Measurements from ENCODE around the gene MROH2A.

MROH2A gene

GRCh38 chr2:233818639-233819621, 40.8 kb downstream of the MROH2A start:
- H3K4ac ChIP-seq (ENCODE audit: low read depth, low read length), result no peak overlapping the region
- H4K12ac ChIP-seq (ENCODE audit: low read depth, low read length), result no peak overlapping the region
- H2BK12ac ChIP-seq (ENCODE audit: low read length), result no peak overlapping the region
- H2BK120ac ChIP-seq (ENCODE audit: insufficient read depth, low read length, poor library complexity), result no peak overlapping the region
- no peaks in the 10 kb centered on the region for H3K27me3 ChIP-seq (ENCODE audit: insufficient read depth, low read length)
- no peak overlapping the region for H4K91ac ChIP-seq (ENCODE audit: low read depth, low read length)
- H3K4me2 ChIP-seq (ENCODE audit: low read length), result no peak overlapping the region
- H3K36me3 ChIP-seq (ENCODE audit: control insufficient read depth in 1 of 2, insufficient read depth in 2 of 2, low read length in 2 of 2), result no peaks in the 10 kb centered on the region
- no peak overlapping the region for H2AK5ac ChIP-seq (ENCODE audit: low read length)
- no peak overlapping the region for H2AFZ ChIP-seq (ENCODE audit: insufficient read depth, low read length, poor library complexity)
- no peak overlapping the region for H2BK5ac ChIP-seq (ENCODE audit: low read depth, low read length, poor library complexity)
- H3K14ac ChIP-seq (ENCODE audit: low read length), result no peak overlapping the region
- DNase-seq, result no peak
- H4K8ac ChIP-seq (ENCODE audit: low read depth, low read length), result no peak overlapping the region
- no peaks in the 10 kb centered on the region for H3K79me1 ChIP-seq (ENCODE audit: low read length)
- H3K18ac ChIP-seq (ENCODE audit: low read length), result no peak overlapping the region
- no peak overlapping the region for H3K23ac ChIP-seq (ENCODE audit: low read length)
- H3K9me3 ChIP-seq (ENCODE audit: insufficient read depth, low read depth, low read length), result peaks cover 5% of the 10 kb centered on the region
- no peaks in the 10 kb centered on the region for H3K79me2 ChIP-seq (ENCODE audit: control insufficient read depth, insufficient read depth, low read length, poor library complexity)
- no peaks in the 10 kb centered on the region for H3K4me1 ChIP-seq (ENCODE audit: control insufficient read depth in 1 of 2, insufficient read depth in 2 of 2, low read length in 2 of 2)
- H3K4me3 ChIP-seq (ENCODE audit: low read depth, low read length), result no peak overlapping the region
- no CpG with 5 or more reads among the region's 17 CpGs for WGBS (ENCODE audit: extremely low coverage, insufficient coverage, insufficient read length)
- H3K27ac ChIP-seq (ENCODE audit: low read depth, low read length), result no peak overlapping the region
- H3K9ac ChIP-seq (ENCODE audit: low read length), result no peak overlapping the region

- Histone ChIP-seq H3K36me3 (ENCODE audit: control insufficient read depth in 1 of 2, insufficient read depth in 2 of 2, low read length in 2 of 2) (no peaks in the 10 kb centered on the region), H3K18ac (ENCODE audit: low read length) (no peak overlapping the region), H3K4me3 (ENCODE audit: low read depth, low read length) (no peak overlapping the region), H2AFZ (ENCODE audit: insufficient read depth, low read length, poor library complexity) (no peak overlapping the region), H3K4me1 (ENCODE audit: control insufficient read depth in 1 of 2, insufficient read depth in 2 of 2, low read length in 2 of 2) (no peaks in the 10 kb centered on the region), H3K27me3 (ENCODE audit: insufficient read depth, low read length) (no peaks in the 10 kb centered on the region), H2BK12ac (ENCODE audit: low read length) (no peak overlapping the region), H4K91ac (ENCODE audit: low read depth, low read length) (no peak overlapping the region), H3K9me3 (ENCODE audit: insufficient read depth, low read depth, low read length) (peaks cover 5% of the 10 kb centered on the region), H3K79me1 (ENCODE audit: low read length) (no peaks in the 10 kb centered on the region), H3K4ac (ENCODE audit: low read depth, low read length) (no peak overlapping the region), H3K27ac (ENCODE audit: low read depth, low read length) (no peak overlapping the region), H4K12ac (ENCODE audit: low read depth, low read length) (no peak overlapping the region), H2AK5ac (ENCODE audit: low read length) (no peak overlapping the region), H2BK120ac (ENCODE audit: insufficient read depth, low read length, poor library complexity) (no peak overlapping the region), H3K9ac (ENCODE audit: low read length) (no peak overlapping the region), H4K8ac (ENCODE audit: low read depth, low read length) (no peak overlapping the region), H3K23ac (ENCODE audit: low read length) (no peak overlapping the region), H3K79me2 (ENCODE audit: control insufficient read depth, insufficient read depth, low read length, poor library complexity) (no peaks in the 10 kb centered on the region), H3K14ac (ENCODE audit: low read length) (no peak overlapping the region), H3K4me2 (ENCODE audit: low read length) (no peak overlapping the region), H2BK5ac (ENCODE audit: low read depth, low read length, poor library complexity) (no peak overlapping the region)
- WGBS (ENCODE audit: extremely low coverage, insufficient coverage, insufficient read length), result no CpG with 5 or more reads among the region's 18 CpGs
- no peak for DNase-seq
These were observed 42.0 kb downstream of the MROH2A start for GRCh38 chr2:233819884-233820773.

- Histone ChIP-seq H2BK120ac (ENCODE audit: insufficient read depth, low read length, poor library complexity) (no peak overlapping the region), H2AK5ac (ENCODE audit: low read length) (no peak overlapping the region), H3K27ac (ENCODE audit: low read depth, low read length) (no peak overlapping the region), H2BK5ac (ENCODE audit: low read depth, low read length, poor library complexity) (no peak overlapping the region), H3K14ac (ENCODE audit: low read length) (no peak overlapping the region), H3K9me3 (ENCODE audit: insufficient read depth, low read depth, low read length) (peaks cover 5% of the 10 kb centered on the region), H3K18ac (ENCODE audit: low read length) (no peak overlapping the region), H3K9ac (ENCODE audit: low read length) (no peak overlapping the region), H3K23ac (ENCODE audit: low read length) (no peak overlapping the region), H3K79me2 (ENCODE audit: control insufficient read depth, insufficient read depth, low read length, poor library complexity) (no peaks in the 10 kb centered on the region), H3K79me1 (ENCODE audit: low read length) (no peaks in the 10 kb centered on the region), H3K4me1 (ENCODE audit: control insufficient read depth in 1 of 2, insufficient read depth in 2 of 2, low read length in 2 of 2) (no peaks in the 10 kb centered on the region), H2BK12ac (ENCODE audit: low read length) (no peak overlapping the region), H3K4me3 (ENCODE audit: low read depth, low read length) (no peak overlapping the region), H3K4me2 (ENCODE audit: low read length) (no peak overlapping the region), H3K27me3 (ENCODE audit: insufficient read depth, low read length) (no peaks in the 10 kb centered on the region), H3K36me3 (ENCODE audit: control insufficient read depth in 1 of 2, insufficient read depth in 2 of 2, low read length in 2 of 2) (no peaks in the 10 kb centered on the region), H4K8ac (ENCODE audit: low read depth, low read length) (no peak overlapping the region), H4K12ac (ENCODE audit: low read depth, low read length) (no peak overlapping the region), H4K91ac (ENCODE audit: low read depth, low read length) (no peak overlapping the region), H3K4ac (ENCODE audit: low read depth, low read length) (no peak overlapping the region), H2AFZ (ENCODE audit: insufficient read depth, low read length, poor library complexity) (no peak overlapping the region)
- WGBS (ENCODE audit: extremely low coverage, insufficient coverage, insufficient read length), result no CpG with 5 or more reads among the region's 6 CpGs
- DNase-seq, result no peak
These were observed 42.6 kb downstream of the MROH2A start for GRCh38 chr2:233820774-233821105.

GRCh38 chr2:233821196-233821595, 43.1 kb downstream of the MROH2A start:
- no CpG with 5 or more reads among the region's 3 CpGs for WGBS (ENCODE audit: extremely low coverage, insufficient coverage, insufficient read length)
- H3K4ac ChIP-seq (ENCODE audit: low read depth, low read length), result no peak overlapping the region

More at GRCh38 chr2:233821196-233821595, 43.1 kb downstream of the MROH2A start:
- Histone ChIP-seq H3K36me3 (ENCODE audit: control insufficient read depth in 1 of 2, insufficient read depth in 2 of 2, low read length in 2 of 2) (no peaks in the 10 kb centered on the region), H2BK5ac (ENCODE audit: low read depth, low read length, poor library complexity) (no peak overlapping the region), H4K91ac (ENCODE audit: low read depth, low read length) (no peak overlapping the region), H3K79me1 (ENCODE audit: low read length) (no peaks in the 10 kb centered on the region), H3K9ac (ENCODE audit: low read length) (no peak overlapping the region), H4K8ac (ENCODE audit: low read depth, low read length) (no peak overlapping the region), H3K9me3 (ENCODE audit: insufficient read depth, low read depth, low read length) (peaks cover 5% of the 10 kb centered on the region), H4K12ac (ENCODE audit: low read depth, low read length) (no peak overlapping the region), H2BK120ac (ENCODE audit: insufficient read depth, low read length, poor library complexity) (no peak overlapping the region), H3K27ac (ENCODE audit: low read depth, low read length) (no peak overlapping the region), H2AFZ (ENCODE audit: insufficient read depth, low read length, poor library complexity) (no peak overlapping the region), H3K4me2 (ENCODE audit: low read length) (no peak overlapping the region), H2BK12ac (ENCODE audit: low read length) (no peak overlapping the region), H3K23ac (ENCODE audit: low read length) (no peak overlapping the region), H3K27me3 (ENCODE audit: insufficient read depth, low read length) (no peaks in the 10 kb centered on the region), H3K18ac (ENCODE audit: low read length) (no peak overlapping the region), H3K79me2 (ENCODE audit: control insufficient read depth, insufficient read depth, low read length, poor library complexity) (no peaks in the 10 kb centered on the region), H3K14ac (ENCODE audit: low read length) (no peak overlapping the region), H3K4me3 (ENCODE audit: low read depth, low read length) (no peak overlapping the region), H2AK5ac (ENCODE audit: low read length) (no peak overlapping the region), H3K4me1 (ENCODE audit: control insufficient read depth in 1 of 2, insufficient read depth in 2 of 2, low read length in 2 of 2) (no peaks in the 10 kb centered on the region)
- DNase-seq, result no peak
